Measurements from ENCODE around the gene XYLT1.

The XYLT1 gene

DNA sequence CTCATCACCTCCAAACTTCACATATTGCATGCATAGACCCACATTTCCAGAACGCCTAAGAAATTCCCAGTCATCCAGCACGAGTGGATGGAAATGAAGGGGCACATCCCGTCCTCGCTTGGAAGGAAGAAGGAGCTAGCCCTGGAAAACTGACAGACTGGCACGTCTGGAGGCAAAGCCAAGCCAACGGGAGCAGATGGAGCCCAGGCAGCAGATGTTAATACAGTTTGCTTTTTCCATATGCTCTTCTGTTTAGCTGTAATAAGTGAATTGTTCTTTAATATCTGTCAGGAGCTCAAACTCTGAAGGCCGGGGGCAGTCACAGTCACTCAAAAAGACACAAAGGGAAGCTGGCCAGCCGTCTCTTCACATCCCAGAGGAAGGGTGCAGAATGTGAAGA is 187.7 kb downstream of the XYLT1 start:
- no peak for DNase-seq (ENCODE audit: low spot score)

DNA sequence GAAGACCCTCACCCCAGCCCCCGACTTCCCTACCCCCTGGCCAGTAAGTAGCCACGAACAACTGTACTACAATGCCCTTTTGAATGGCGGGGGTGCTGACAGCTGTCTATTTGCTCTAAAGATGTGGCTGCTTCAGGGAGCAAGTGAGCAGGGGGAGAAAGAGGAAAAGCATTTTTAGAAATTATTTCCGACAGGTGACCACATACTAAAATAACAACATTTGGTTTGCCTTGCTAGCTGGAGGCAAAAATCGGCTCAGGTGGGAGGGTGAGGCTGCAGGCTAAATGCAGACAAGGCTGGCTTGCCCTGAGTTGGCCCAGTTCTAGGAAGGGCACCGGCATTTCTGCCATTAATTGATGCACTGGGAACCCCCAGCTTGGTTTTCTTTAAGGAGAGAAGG is 188.5 kb downstream of the XYLT1 start:
- DNase-seq (ENCODE audit: low spot score) = no peak

DNA sequence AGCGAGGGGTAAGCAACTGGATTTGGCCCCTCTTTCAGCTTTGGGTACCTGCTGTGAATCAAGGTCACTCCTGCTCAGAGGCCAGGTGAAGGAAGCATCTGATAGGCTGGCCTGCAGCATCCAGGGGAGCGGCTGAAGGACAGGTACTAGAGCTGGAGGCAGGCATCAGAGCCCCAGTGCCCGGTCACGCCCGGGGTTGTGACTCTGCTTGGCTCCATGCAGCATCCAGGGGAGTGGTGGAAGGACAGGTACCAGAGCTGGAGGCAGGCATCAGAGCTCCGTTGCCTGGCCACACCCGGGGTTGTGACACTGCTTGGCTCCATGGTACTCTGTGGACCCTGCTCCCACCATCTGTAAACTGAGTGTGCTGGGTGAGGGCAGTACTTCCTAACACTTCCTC is 189.7 kb downstream of the XYLT1 start:
- DNase-seq (ENCODE audit: low spot score) = no peak

DNA sequence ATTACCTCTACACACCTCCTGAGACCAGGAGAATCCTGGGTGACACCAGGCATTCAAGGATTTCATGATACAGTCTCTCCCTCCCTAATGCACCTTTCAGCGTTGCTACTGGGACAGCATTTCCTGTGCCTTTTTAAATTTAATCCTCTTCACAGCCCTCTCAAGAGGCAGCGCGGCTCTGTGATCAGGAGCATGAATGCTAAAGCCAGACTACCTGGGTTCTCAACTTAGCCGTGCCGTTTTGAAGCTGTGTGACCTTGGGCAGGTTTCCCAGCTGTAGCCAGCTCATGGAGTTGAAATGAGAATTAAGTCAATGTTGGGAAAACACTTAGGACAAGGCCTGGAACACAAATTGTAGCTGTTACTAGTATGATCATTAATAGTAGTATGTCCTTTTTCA is 191.8 kb downstream of the XYLT1 start:
- no peak for DNase-seq (ENCODE audit: low spot score)

DNA sequence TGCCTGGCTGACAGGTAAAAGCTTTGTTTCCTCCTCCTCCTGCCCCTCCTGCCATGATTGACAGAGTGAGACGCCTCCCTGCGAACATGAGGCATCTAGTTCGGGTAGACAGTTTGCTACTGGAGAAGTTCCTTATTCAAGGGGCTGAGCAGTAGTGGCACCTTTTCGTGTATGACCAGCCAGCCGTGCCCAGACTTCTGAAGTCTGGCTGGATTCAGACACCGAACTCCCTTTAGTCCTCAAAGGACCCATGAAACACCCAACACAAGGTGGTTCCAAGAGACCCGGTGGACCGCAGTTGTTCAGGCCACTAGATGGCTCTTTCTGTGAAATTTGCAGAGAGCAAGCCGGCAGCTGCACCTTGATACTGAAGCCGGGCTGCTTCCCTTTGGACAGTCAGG is 192.8 kb downstream of the XYLT1 start:
- DNase-seq (ENCODE audit: low spot score) = no peak

DNA sequence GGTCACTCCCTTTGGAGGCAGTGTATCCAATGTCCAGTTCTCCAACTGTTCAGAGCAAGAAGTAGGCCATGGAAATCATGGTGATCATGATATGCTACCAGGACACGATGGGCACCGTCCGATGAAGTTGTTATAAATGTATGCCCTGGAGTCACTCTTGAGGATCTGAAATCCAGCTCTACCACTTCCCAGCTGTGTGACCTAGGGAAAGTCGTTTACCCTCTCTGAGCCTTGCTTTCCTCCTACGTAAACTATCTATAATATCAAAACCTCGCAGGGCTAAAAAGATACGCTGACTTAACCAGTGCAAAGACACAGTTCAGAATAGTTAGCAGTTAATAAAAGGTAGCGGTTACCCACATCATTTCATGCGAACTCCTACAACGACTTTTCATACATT is 194.2 kb downstream of the XYLT1 start:
- no peak for DNase-seq (ENCODE audit: low spot score)

DNA sequence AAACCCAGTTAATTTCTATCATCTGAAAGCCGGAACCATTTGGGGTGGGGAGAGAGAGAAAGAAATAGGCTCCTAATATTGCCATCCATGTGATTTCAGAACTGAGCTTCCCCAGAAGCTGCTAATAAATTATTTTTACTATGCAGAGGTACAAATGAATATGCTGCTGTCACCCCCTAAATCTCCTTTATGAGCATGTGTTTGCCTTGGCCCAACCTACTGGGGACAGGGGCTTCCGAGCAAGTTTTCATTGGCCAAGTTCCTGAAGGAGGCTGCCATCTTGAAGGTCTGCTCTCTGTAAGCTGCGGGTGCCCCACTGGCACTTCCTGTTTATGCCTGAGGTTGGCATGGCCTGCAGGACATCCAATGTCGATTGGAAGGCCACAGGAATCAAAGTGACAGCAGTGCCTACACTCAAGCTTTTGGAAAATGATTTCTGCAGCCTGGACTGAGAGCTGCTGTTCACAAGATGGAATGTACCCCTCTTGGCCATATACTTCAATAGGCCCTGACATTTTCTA is 194.7 kb downstream of the XYLT1 start:
- DNase-seq (ENCODE audit: low spot score) = no peak

DNA sequence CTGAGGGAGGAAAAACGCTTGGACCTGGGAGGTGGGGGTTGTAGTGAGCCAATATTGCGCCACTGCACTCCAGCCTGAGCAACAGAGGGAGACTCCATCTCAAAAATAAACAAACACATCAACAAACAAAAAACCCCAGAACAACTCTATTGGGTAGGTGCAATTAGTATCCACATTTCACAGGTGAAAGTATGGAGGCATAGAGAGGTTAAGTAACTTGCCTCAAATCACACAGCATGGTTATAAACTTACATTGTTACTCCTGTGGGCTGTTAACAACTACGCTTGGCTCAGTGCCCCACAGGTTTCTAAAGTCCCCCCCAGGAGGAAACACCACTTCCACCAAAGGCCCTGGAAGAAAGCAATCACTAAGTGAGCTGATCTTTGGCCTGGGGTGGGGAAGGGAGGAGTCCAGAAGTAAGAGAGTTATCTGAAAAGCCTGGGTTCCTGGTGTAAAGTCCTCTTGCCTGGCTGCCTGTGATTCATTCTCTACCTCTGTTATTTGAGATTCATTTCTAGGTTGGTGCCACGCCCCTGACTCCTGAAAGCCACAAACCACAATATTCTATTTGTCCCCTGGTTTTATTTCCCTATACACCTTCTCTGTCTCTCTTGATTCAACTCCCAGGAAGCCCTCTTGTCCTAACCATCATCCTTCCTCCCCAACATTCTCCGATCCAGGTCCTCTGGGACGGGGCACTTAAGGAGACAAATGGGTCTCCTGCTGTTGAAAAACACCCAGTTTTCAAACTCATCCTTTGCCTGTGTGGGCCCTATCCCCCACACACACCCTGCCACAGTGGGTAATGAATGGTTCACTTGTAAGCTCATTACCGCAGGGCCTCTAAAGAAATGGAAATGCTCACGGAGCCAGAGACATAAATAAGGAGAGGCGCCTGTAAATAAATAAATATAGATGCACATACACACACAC is 195.4 kb downstream of the XYLT1 start:
- no peak for DNase-seq (ENCODE audit: low spot score)

DNA sequence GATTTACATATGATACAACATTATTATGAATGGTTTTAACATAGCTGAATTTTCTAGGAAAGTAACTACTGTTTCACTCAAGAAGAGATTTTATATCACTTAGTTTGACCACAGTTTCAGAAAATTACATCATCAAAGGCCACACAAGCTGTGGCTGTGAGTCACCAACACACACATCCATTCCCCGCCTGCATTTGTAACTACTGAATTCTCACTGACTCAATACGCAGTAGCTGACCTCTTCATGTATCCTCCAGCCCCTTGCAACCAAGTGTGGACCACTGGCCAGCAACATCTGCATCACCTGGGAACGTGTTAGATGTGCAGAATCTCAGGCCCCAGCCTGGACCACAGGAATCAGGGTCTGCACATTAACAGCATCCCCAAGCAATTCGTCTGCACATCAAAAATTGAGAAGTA is 197.6 kb downstream of the XYLT1 start:
- peak; percentile 63 for DNase-seq (ENCODE audit: low spot score)

DNA sequence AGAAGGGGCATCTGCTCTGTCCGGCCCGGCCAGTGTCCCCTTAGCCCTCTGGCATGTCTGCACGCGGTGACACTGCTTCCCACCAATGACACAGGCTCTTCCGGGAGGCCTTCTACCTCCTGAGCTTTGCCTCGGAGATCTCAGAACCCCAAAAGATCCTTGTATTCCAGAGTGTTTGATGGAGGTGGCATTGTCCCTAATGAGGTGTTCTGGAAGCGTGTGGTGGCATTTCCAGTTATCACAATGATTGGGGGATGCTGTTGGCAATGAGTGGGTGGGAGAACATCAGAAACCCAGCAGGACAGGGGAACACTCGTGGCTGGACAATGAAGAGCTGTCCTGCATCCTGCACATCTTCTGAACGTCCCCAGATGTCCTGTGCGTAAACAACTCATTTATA is 198.0 kb downstream of the XYLT1 start:
- DNase-seq (ENCODE audit: low spot score) = no peak

DNA sequence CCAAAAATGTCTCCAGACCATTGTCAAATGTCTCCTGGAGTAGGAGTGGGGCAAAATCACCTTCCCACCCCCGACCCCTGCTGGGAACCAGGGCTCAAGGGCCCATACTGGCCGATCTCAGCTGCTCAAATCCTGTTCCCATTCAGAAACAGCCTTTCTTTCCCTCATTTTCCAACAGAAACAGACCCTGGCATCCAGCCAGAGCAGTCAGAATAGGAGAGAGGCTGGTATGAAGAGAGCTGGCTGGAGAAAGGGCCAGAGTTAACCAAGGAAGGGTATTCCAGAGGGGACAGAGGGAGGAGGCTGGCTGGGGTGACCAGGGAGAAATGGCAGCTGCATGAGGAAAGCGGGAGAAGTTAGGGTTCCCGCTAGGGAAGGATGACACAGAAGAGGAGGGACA is 199.1 kb downstream of the XYLT1 start:
- DNase-seq (ENCODE audit: low spot score) = no peak

DNA sequence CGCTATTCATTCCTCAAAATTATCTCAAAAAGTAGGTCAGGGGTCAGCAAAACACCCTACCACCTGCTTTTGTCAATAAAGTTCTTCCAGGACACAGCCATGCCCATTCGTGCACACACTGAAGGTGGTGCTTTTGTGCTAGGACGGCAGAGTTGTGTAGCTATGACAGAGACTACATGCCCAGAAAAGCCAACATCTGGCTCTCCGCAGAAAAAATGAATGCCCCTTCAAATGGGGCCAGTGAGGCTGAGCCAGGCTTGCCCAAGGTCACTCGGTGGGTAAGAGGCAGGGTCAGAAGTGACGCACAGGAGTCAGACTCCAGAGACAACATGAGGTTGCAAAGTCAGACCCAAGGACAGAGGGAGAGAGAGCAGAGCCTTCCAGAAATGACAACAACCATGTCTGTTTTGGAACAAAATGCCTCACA is 200.1 kb downstream of the XYLT1 start:
- no peak for DNase-seq (ENCODE audit: low spot score)

DNA sequence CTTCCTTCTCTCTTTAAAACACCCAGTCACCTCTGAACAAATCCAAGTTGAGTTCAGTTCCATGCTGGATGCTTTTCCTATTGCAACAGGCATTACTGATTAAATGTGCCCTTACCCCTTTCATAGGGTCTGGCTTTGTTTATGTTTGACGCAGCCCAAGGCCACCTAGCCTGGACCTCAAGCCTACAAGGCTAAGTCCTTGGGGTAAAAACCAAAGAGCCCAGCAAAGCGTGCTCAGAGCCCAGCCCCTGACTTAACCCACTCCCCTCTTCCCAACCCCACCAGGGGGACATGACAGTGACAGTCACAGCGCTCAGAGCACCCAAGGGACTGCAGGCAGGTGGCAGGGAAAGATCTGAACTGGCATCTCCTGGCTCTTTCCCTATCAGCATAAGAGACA is 200.6 kb downstream of the XYLT1 start:
- no peak for DNase-seq (ENCODE audit: low spot score)

DNA sequence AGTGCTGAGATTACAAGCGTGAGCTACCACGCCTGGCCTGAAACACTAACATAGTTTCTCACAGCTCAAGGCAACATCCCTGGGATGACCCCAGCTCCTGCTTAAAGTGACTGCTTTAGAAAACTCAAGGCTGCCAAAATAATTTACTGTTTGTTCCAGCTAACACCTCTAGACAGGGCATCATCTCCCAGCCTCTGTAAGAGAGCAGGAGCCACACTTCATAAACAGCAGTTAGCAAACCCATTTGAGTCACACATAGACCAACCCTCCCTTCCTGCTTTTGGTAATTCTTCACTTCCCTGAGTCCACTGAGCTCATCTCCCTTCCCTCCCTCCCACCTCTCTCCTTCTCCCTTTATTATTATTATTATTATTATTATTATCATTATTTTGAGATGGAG is 201.3 kb downstream of the XYLT1 start:
- no peak for DNase-seq (ENCODE audit: low spot score)

DNA sequence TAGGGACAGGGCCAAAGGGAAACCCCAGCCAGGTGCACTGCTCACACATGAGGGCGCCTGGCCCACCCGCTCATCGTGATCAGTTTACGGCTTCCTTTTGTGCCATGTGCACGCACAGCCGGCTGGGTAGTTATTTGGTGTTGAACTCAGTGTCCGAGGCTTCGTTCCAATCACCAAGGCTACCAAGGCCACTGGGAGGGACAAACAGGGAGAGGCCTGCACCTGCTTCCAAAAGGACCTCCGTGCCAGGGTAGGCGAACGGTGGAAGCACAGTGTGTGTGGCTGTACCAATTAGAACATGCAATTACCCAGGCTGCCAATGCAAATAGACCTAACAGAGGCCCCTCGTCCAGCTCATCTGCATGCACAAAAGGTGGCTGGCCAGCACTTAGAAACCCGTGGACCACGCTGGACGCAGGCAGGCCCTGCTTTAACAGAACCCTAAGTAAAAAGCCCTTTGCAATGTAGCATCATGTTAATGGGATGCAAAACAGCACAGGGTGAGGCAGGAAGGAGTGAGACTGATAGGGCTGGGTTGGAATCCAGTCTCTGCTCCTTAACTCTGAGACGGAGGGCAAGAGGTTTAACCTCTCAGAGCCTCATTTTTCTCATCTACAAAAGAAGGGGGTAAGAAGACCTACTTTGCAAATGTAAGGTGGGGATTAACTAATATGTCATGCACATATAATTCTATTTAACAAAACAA is 204.0 kb downstream of the XYLT1 start:
- no peak for DNase-seq (ENCODE audit: low spot score)

DNA sequence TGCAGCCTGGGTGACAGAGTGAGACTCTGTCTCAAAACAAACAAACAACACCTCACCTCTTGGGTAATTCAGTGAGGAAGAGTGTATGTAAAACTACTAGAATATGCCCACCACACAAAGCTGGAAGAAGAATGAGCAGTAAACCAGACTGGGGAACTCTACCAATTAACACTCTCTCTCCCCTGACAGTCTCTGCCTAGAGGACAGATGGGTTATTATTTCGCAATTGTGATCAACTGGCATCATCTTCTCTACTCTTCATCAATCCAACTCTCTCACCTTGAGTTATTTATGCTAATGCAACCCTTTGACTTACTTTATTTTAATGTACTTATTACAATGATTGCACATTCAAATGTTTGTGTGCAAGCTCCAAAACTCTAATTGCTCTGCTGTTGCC is 205.6 kb downstream of the XYLT1 start:
- DNase-seq (ENCODE audit: low spot score) = no peak

DNA sequence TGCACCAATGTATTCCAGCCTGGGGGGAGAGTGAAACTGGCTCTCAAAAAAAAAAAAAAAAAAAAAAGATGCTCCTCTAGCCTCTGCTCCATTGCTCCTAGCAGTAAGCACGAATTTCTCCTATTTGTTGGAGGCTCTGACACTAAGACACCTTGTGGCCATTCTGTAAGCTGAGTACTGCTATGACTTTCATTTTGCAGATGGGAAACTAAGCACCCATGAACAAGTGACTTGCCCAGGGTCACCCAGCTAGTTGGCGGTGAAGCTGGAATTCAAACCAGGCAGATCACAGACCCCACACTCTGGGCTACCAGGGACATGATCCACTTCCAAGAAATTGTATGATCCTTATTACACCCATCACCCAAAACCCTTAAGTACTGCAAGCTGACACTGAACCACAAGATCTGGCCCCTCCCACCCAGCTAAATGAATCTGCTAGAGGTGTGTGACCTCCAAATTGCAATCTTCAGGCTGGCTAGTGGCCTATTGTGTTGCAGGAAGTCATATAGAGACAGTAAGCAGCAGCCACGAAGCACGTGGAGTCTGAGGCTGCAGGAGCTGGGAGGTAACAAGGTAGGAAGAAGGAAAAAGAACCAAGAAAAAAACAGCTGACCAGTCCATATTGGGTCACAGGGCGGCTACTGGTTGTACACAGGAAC is 209.4 kb downstream of the XYLT1 start:
- no peak for DNase-seq (ENCODE audit: low spot score)

DNA sequence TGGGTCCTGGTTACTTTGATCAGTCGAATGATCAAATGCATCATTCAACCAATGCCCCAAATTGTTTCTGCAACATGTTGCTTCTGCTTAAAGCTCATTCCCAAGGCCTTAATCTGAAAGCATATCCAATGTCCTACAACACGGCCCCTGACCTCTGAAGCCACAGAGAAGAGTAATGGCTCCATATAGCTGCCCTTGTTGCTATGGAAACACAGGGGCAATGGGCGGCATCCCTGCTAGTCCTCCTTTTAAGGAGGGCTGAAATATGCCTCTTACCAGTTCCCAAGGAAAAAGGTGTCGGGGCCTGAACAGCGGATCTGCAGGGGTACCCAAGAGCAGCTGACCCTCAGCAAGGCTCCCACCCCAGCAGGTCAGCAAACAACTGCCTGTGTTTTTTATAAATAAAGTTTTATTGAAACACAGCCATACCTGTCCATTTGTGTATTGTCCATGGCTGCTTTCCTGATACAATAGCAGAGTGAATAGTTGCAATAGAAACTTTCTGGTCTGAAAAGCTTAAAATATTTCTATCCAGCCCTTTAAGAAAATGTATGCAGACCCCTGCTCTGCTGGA is 210.4 kb downstream of the XYLT1 start:
- DNase-seq (ENCODE audit: low spot score) = no peak

DNA sequence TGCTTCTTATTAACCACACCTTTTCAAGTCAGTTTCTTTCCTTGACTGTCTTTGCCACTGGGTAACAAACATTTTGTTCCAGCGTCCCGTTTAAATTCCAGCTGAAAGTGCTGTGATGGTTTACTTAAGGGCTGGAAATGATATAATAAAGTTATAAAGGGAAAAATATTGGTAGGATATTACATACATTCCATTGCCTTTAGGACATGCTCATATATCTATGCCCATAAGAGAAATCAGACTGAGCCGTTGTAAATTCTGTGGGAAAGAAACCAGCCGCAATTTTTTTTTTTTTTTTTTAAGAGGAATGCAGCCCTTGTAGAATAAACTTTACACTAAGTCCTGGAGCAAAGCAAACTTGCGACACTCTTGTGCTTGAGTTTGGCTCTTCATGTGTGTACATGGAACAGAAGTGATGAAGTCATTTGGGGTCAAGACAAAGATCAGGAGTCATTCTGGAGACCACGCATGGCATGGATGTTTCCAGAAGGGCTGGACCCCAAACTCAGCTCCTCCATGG is 210.9 kb downstream of the XYLT1 start:
- DNase-seq (ENCODE audit: low spot score) = no peak

DNA sequence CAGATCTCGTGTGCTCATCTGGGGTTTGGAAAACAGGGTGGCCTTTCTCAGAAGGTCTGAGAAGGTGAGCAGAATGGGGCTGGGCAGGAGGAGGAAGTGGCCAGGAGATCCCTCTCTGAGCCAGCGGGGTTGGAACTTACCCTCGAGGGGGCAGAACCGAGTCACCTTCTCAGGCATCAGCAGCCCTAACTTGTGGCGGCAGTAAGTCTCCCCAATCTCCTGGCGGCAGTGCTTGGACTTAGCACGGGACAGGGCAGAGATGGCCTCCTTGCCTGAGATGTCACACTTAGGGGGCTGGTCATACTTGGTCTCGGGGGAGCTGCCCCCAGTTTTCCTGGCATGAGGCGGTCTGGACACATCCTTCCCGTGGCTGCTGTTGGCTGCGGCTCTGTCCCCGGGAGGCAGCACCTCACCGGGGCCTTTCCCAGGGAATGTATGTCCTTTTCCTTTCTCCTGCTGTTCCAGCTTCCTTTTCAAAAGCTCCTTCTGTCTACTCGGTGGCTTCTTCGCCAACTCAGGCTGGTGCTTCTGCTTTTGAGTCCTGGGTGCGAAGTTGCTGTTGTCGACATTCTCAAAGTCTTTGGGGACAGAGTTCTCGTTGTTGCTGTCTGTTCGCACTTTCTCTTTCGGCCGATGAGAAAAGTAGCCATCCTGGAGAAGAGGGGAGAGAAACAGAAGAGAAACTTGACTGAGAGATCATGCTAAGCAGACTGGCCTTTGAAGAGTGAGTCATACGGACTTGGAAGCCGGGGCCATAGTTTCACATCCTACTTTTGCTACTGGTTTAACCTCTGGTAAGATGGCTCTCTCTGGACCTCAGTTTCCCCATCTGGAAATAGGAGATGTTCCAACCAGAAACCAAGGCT is 211.7 kb downstream of the XYLT1 start:
- DNase-seq (ENCODE audit: low spot score) = no peak

DNA sequence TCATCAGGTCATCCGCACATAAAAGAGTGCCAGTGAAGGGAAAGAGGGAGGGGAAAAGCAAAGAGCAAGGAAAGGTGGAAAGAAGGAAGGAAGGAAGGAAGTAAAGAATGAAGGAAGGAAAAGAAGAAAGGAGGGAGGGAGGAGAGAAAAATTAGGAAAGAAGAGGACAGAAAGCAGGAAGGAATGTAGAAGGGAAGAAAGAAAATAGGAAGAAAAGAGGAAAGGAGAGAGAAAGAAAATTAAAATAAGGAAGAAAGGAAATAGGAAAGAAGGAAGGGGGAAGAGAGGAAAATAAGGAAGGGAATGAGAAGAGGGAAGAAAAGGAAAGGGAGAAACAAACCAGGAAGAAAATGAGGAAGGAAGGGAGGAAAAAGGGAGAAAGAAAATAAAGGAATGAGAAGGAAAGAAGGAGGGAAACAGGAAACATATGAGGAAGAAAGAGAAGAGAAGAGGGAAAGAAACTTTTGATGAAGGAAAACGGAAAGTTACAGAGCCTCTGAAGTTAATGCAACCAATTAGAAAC is 212.6 kb downstream of the XYLT1 start:
- DNase-seq (ENCODE audit: low spot score) = no peak

All from kidney capillary endothelial cell (primary cell).